Ectodermal cell (in vitro differentiated cells): ENCODE data around the gene PHKA1.
"Not testable (repeated sequence)": the region's sequence is repeated elsewhere in the genome, so short reads cannot be mapped to it uniquely, and the experiment has no call there.

Experiments
- H3K27ac ChIP-seq: 2 replicates; pipeline ENCODE4 v1.7.0; 2013; ENCODE audit warnings: mild to moderate bottlenecking, low read depth, low read length; ENCODE audit not compliant: insufficient read depth, poor library complexity, severe bottlenecking
- H3K27me3 ChIP-seq: 2 replicates; pipeline ENCODE4 v1.7.0; 2013; ENCODE audit warnings: mild to moderate bottlenecking, low read length; ENCODE audit not compliant: insufficient read depth, control insufficient read depth, poor library complexity, severe bottlenecking
- H3K36me3 ChIP-seq: one replicate; pipeline ENCODE4 v1.7.0; 2013; ENCODE audit warnings: low read length; ENCODE audit not compliant: control insufficient read depth, insufficient read depth
- H3K4me1 ChIP-seq: one replicate; pipeline ENCODE4 v1.7.0; 2013; ENCODE audit warnings: low read length; ENCODE audit not compliant: control insufficient read depth, insufficient read depth
- H3K4me3 ChIP-seq: 2 replicates; pipeline ENCODE4 v1.7.0; 2013; ENCODE audit warnings: low read depth, low read length, control low read depth; ENCODE audit not compliant: insufficient read depth
- H3K9me3 ChIP-seq: 2 replicates; pipeline ENCODE4 v1.7.0; 2013; ENCODE audit warnings: mild to moderate bottlenecking, low read length, moderate library complexity; ENCODE audit not compliant: control insufficient read depth
- WGBS, 2 experiments: methylation state at CpG; one replicate each; pipeline ENCODE4 v1.1.7; 2013; ENCODE audit warnings: missing lambda C conversion rate in 2 of 2; 5-methylcytosine and 5-hydroxymethylcytosine counted together

The PHKA1 gene

DNA sequence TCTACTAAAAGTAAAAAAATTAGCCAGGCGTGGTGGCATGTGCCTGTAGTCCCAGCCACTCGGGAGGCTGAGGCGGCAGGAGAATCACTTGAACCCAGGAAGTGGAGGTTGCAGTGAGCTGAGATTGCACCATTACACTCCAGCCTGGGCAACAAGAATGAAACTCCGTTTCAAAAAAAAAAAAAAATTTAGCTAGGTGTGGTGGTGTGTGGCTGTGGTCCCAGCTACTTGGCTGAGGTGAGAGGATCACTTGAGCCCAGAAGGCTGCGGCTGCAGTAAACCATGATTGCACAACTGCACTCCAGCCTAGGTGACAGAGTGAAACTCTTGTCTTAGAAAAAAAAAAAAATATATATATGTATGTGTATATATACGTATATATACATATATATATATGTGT lies 161.7 kb downstream of the PHKA1 start:
- not testable (repeated sequence) for H3K27ac ChIP-seq

DNA sequence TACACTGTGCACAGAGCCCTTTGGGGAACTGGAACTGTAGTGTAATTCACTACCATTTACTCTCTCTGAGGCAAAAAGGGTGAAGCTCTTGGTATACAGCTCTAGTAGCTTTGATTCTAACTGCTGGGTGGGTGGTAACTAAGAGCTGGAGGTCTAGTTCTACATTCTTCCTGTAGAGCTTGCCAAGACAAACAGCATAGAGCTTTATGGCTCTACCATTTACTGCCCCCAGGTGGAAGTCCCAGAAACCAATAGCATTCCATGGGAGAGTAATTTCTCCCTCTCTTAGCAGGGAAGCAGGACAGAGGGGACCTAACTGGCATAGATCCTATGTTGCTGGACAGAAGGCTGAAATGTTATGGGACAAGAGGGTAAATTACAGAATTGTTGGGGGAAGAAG lies 168.1 kb downstream of the PHKA1 start:
- Histone ChIP-seq H3K9me3 (no peaks in the 10 kb centered on the region), H3K27me3 (no peaks in the 10 kb centered on the region), H3K4me1 (no peaks in the 10 kb centered on the region), H3K27ac (no peak overlapping the region), H3K36me3 (no peaks in the 10 kb centered on the region), H3K4me3 (no peak overlapping the region)

More for the DNA sequence above, 161.7 kb downstream of the PHKA1 start:
- H3K4me1 ChIP-seq, H3K27me3 ChIP-seq, H3K9me3 ChIP-seq, H3K4me3 ChIP-seq, H3K36me3 ChIP-seq: not testable (repeated sequence)
- WGBS, 2 experiments: 92 to 95% methylated on average over 3 to 5 of the region's 6 CpGs

DNA sequence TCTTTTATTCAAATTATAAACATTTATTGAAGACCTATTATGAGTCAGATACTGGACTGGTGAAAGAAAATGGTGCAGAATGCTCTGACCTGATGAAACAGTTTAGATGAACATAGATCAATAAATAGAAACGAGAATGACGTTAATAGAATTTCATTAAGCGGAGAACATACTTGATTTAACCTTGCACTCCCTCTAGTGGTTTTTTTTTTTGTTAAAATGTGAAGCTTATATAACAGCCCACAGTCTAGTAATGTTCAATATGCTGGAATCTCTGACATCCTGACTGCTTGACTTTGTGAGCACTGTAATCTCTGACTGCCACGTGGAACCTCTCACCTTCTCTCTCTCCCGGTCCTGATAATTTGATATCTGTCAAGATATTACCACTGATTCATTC lies 173.8 kb downstream of the PHKA1 start:
- WGBS, 2 experiments: 85 to 88% methylated on average over 5 of the region's 5 CpGs
- H3K36me3 ChIP-seq: no peaks in the 10 kb centered on the region
- no peaks in the 10 kb centered on the region for H3K9me3 ChIP-seq
- no peak overlapping the region for H3K4me3 ChIP-seq
- H3K4me1 ChIP-seq: no peaks in the 10 kb centered on the region
- no peak overlapping the region for H3K27ac ChIP-seq
- no peaks in the 10 kb centered on the region for H3K27me3 ChIP-seq

DNA sequence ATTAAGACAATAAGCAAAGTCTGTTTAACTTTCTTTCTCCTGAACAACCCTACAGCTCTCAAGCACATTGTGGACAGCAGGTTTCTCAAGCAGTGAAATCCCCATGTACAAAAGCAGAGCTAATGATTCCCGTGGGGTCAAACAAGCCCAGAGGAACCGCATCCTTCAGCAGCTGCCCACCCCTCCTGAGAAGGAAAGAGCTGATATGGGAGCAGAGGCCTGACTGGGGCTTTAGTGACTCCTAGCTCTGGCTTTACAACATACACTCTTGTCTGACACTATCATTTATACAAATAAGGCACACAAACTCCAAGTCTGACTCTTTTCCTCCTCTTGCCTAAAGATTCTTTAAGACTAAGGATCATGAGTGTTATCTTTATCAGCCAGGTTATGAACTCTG lies 174.3 kb downstream of the PHKA1 start:
- H3K4me3 ChIP-seq: no peak overlapping the region
- H3K4me1 ChIP-seq: no peaks in the 10 kb centered on the region
- H3K27ac ChIP-seq: no peak overlapping the region
- no peaks in the 10 kb centered on the region for H3K9me3 ChIP-seq
- WGBS, 2 experiments: 75 to 83% methylated on average over 2 of the region's 2 CpGs
- no peaks in the 10 kb centered on the region for H3K36me3 ChIP-seq
- H3K27me3 ChIP-seq: no peaks in the 10 kb centered on the region

DNA sequence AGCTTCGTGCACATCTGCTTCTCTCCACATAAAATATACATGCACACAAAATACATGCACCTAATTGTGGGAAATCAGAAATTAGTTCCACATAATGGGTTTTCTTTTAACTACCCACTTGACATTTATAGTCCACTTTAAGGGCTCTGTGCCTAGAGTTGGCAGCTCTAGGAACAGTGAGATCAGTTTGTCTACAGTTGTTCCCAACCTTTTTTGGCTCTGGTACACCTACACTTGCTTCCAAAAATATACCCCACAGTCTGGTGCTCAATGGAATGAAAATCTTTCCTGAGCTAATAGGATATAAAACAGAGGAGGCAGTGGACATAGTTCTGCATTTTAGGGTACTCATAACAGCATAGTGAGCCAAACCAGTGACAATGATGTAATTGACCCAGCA lies 177.6 kb downstream of the PHKA1 start:
- Histone ChIP-seq H3K9me3 (no peaks in the 10 kb centered on the region), H3K27ac (no peak overlapping the region), H3K27me3 (no peaks in the 10 kb centered on the region), H3K4me3 (no peak overlapping the region), H3K36me3 (no peaks in the 10 kb centered on the region), H3K4me1 (no peaks in the 10 kb centered on the region)
- 80% methylated on average over 1 of the region's 1 CpG; no CpG with 5 or more reads in 1 of the 2 experiments for WGBS, 2 experiments

DNA sequence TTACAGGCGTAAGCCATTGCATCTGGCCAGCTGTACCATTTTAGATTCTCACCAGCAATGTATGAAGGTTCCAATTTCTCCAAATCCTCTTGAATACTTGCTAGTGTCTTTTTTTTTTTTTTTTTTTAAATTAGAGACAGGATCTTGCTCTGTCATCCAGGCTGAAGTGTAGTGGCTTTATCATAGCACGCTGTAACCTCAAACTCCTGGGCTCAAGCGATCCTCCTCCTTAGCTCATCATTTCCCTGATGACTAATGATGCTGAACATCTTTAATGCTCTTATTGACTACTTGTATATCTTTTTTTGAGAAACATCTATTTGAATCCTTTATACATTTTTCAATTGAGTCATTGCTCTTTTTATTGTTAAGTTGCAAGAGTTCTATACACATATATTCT lies 181.7 kb downstream of the PHKA1 start:
- no peak overlapping the region for H3K4me3 ChIP-seq
- H3K27me3 ChIP-seq: no peaks in the 10 kb centered on the region
- H3K4me1 ChIP-seq: no peaks in the 10 kb centered on the region
- H3K36me3 ChIP-seq: no peaks in the 10 kb centered on the region
- no peaks in the 10 kb centered on the region for H3K9me3 ChIP-seq
- H3K27ac ChIP-seq: no peak overlapping the region
- 96 to 100% methylated on average over 3 of the region's 3 CpGs for WGBS, 2 experiments
